OCI-LY1 (cell line): ENCODE measurements around the gene ST8SIA3.

Experiments used
- H2AFZ ChIP-seq: fragments of 200-600 bp; sonication (generic), shearing (Covaris generic); 2 replicates; pipeline ENCODE4 v1.6.0; 2014; ENCODE audit warnings: antibody characterized with exemption, mild to moderate bottlenecking, low read length
- H3F3A ChIP-seq: fragments of 200-600 bp; sonication (generic), shearing (Covaris generic); 2 replicates; pipeline ENCODE4 v1.6.0; 2014; ENCODE audit warnings: mild to moderate bottlenecking, antibody characterized with exemption, low read length, moderate library complexity; ENCODE audit not compliant: insufficient read depth
- H3K27ac ChIP-seq: fragments of 200-600 bp; sonication (generic); 2 replicates; pipeline ENCODE4 v1.5.1; 2014; ENCODE audit warnings: low read length, mixed run types, mild to moderate bottlenecking, low read depth; ENCODE audit not compliant: poor library complexity, severe bottlenecking
- H3K27me3 ChIP-seq: fragments of 200-600 bp; sonication (generic); 2 replicates; pipeline ENCODE4 v1.6.0; 2014; ENCODE audit warnings: antibody characterized with exemption, mild to moderate bottlenecking, low read length, moderate library complexity; ENCODE audit not compliant: insufficient read depth
- H3K36me3 ChIP-seq: fragments of 200-600 bp; sonication (generic); 2 replicates; pipeline ENCODE4 v1.6.1; 2014; ENCODE audit warnings: mild to moderate bottlenecking, antibody characterized with exemption, low read length, moderate library complexity, mixed read lengths; ENCODE audit not compliant: insufficient read depth
- H3K4me1 ChIP-seq: fragments of 200-600 bp; sonication (generic); 2 replicates; pipeline ENCODE4 v1.5.1; 2014; ENCODE audit warnings: mild to moderate bottlenecking, low read length, moderate library complexity; ENCODE audit not compliant: insufficient read depth, severe bottlenecking
- H3K4me2 ChIP-seq: fragments of 200-600 bp; sonication (generic), shearing (Covaris generic); 2 replicates; pipeline ENCODE4 v1.6.1; 2014; ENCODE audit warnings: low read length
- H3K4me3 ChIP-seq: fragments of 200-600 bp; sonication (generic); 2 replicates; pipeline ENCODE4 v1.5.1; 2014; ENCODE audit warnings: low read length, low read depth, mild to moderate bottlenecking, mixed read lengths; ENCODE audit not compliant: poor library complexity, severe bottlenecking
- H3K79me2 ChIP-seq: fragments of 200-600 bp; shearing (Covaris generic); 2 replicates; pipeline ENCODE4 v1.6.1; 2016; ENCODE audit warnings: mixed run types, low read length, mixed read lengths; ENCODE audit not compliant: insufficient read depth
- H3K9ac ChIP-seq: fragments of 200-600 bp; sonication (generic), shearing (Covaris generic); 2 replicates; pipeline ENCODE4 v1.6.1; 2014; ENCODE audit warnings: mild to moderate bottlenecking, low read length, mixed read lengths
- H3K9me2 ChIP-seq: fragments of 200-600 bp; sonication (generic), shearing (Covaris generic); 2 replicates; pipeline ENCODE4 v1.6.1; 2014; ENCODE audit warnings: low read depth, mild to moderate bottlenecking, low read length, mixed read lengths
- H3K9me3 ChIP-seq: fragments of 200-600 bp; shearing (Covaris generic); 2 replicates; pipeline ENCODE4 v1.6.1; 2014; ENCODE audit warnings: low read length, mixed read lengths
- H4K20me1 ChIP-seq: fragments of 200-600 bp; sonication (generic), shearing (Covaris generic); 2 replicates; pipeline ENCODE4 v1.6.0; 2016; ENCODE audit warnings: mild to moderate bottlenecking, low read length; ENCODE audit not compliant: insufficient read depth
- EZH2 ChIP-seq: fragments of 200-600 bp; sonication (generic), shearing (Covaris generic); IDR thresholded peaks from 2 replicates; pipeline ENCODE4 v1.8.0; 2017; ENCODE audit warnings: borderline replicate concordance, mixed run types, mild to moderate bottlenecking, antibody characterized with exemption, low read length, moderate library complexity, mixed read lengths
- TF ChIP-seq, protein P1 (sequence below): fragments of 200-600 bp; sonication (generic), shearing (Covaris generic); IDR thresholded peaks from 2 replicates; pipeline ENCODE4 v1.5.1; 2017; ENCODE audit warnings: mild to moderate bottlenecking, antibody characterized with exemption, low read length, moderate library complexity, mixed read lengths

ST8SIA3 gene

DNA sequence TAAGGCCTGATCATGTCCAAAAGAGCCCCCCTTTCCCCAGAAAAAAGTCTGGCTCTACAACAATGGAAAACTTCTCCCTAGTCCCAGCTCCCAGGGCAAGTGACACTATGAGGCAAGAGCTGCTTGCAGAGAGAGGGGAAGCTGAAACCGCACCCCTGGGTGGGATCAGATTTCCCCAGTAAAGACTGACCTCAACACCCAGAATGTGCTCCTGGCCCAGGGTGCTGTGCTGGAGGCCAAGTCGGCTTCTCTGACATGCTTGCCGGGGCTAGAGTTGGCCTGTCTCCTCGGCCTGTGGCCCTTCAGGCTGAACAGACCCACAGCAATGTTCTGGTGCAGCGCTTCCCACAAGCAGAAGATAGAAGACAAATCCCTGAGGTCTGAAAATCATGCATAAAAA lies 18.4 kb upstream of the ST8SIA3 start:
- H2AFZ ChIP-seq, result no peak overlapping the region
- no peaks in the 10 kb centered on the region for H3K36me3 ChIP-seq
- TF ChIP-seq, protein P1, sequence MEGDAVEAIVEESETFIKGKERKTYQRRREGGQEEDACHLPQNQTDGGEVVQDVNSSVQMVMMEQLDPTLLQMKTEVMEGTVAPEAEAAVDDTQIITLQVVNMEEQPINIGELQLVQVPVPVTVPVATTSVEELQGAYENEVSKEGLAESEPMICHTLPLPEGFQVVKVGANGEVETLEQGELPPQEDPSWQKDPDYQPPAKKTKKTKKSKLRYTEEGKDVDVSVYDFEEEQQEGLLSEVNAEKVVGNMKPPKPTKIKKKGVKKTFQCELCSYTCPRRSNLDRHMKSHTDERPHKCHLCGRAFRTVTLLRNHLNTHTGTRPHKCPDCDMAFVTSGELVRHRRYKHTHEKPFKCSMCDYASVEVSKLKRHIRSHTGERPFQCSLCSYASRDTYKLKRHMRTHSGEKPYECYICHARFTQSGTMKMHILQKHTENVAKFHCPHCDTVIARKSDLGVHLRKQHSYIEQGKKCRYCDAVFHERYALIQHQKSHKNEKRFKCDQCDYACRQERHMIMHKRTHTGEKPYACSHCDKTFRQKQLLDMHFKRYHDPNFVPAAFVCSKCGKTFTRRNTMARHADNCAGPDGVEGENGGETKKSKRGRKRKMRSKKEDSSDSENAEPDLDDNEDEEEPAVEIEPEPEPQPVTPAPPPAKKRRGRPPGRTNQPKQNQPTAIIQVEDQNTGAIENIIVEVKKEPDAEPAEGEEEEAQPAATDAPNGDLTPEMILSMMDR, result no peak
- TF ChIP-seq EZH2, result no peak
- no peaks in the 10 kb centered on the region for H3K9me3 ChIP-seq
- H3K4me3 ChIP-seq, result no peak overlapping the region
- no peaks in the 10 kb centered on the region for H3K79me2 ChIP-seq
- no peak overlapping the region for H3K9ac ChIP-seq
- H3K9me2 ChIP-seq, result no peaks in the 10 kb centered on the region
- H3K4me1 ChIP-seq, result no peaks in the 10 kb centered on the region
- H4K20me1 ChIP-seq, result no peaks in the 10 kb centered on the region
- no peak overlapping the region for H3K27ac ChIP-seq
- H3K4me2 ChIP-seq, result no peak overlapping the region
- H3F3A ChIP-seq, result no peaks in the 10 kb centered on the region
- H3K27me3 ChIP-seq, result no peaks in the 10 kb centered on the region

GRCh38 chr18:57334383-57334782 lies 18.0 kb upstream of the ST8SIA3 start:
- Histone ChIP-seq H3K9ac (no peak overlapping the region), H3K9me3 (no peaks in the 10 kb centered on the region), H3F3A (no peaks in the 10 kb centered on the region), H3K36me3 (no peaks in the 10 kb centered on the region), H3K27ac (no peak overlapping the region), H3K4me1 (no peaks in the 10 kb centered on the region), H3K79me2 (no peaks in the 10 kb centered on the region), H3K9me2 (no peaks in the 10 kb centered on the region), H4K20me1 (no peaks in the 10 kb centered on the region), H3K4me2 (no peak overlapping the region), H3K4me3 (no peak overlapping the region), H3K27me3 (no peaks in the 10 kb centered on the region), H2AFZ (no peak overlapping the region)
- TF ChIP-seq EZH2, result no peak
- TF ChIP-seq, protein P1, result no peak

GRCh38 chr18:57336343-57336742 lies 16.0 kb upstream of the ST8SIA3 start:
- no peaks in the 10 kb centered on the region for H3K27me3 ChIP-seq
- H3K4me2 ChIP-seq, result no peak overlapping the region
- no peaks in the 10 kb centered on the region for H3K36me3 ChIP-seq
- no peak overlapping the region for H3K27ac ChIP-seq
- no peak overlapping the region for H3K9ac ChIP-seq
- no peak overlapping the region for H3K4me3 ChIP-seq
- H3K9me2 ChIP-seq, result no peaks in the 10 kb centered on the region
- no peak overlapping the region for H2AFZ ChIP-seq
- TF ChIP-seq EZH2, result no peak
- TF ChIP-seq, protein P1, result no peak
- H3K4me1 ChIP-seq, result no peaks in the 10 kb centered on the region
- no peaks in the 10 kb centered on the region for H3F3A ChIP-seq
- H3K9me3 ChIP-seq, result no peaks in the 10 kb centered on the region
- no peaks in the 10 kb centered on the region for H3K79me2 ChIP-seq
- no peaks in the 10 kb centered on the region for H4K20me1 ChIP-seq
